HepG2 (cell line): ENCODE results near the gene RDH16.

Experiments used
- MLLT10 ChIP-seq: sonication (generic); formaldehyde crosslinking; IDR thresholded peaks from 2 replicates; pipeline ENCODE4 v1.4.0; 2020; ENCODE audit warnings: missing genetic modification reagents
- NFE2L2 ChIP-seq: fragments of 150-350 bp; IDR thresholded peaks from 2 replicates; pipeline ENCODE4 v1.6.1; 2014; ENCODE audit warnings: low read length
- POLR2AphosphoS5 ChIP-seq: IDR thresholded peaks from 2 replicates; pipeline ENCODE4 v1.6.1; 2012; ENCODE audit warnings: low read depth, low read length
- PRMT3 ChIP-seq: sonication (generic); formaldehyde crosslinking; IDR thresholded peaks from 2 replicates; pipeline ENCODE4 v1.8.1; 2022; ENCODE audit warnings: low read depth, mild to moderate bottlenecking, moderate library complexity, missing genetic modification reagents, borderline replicate concordance
- SAFB2 ChIP-seq: sonication (generic); formaldehyde crosslinking; IDR thresholded peaks from 2 replicates; pipeline ENCODE4 v1.5.1; 2020; ENCODE audit warnings: missing genetic modification reagents, low read depth, mild to moderate bottlenecking, borderline replicate concordance
- TF ChIP-seq, protein P1 (sequence below): sonication (generic); formaldehyde crosslinking; IDR thresholded peaks from 2 replicates; pipeline ENCODE4 v1.5.1; 2020; ENCODE audit warnings: mild to moderate bottlenecking, missing genetic modification reagents
- TF ChIP-seq, protein P2 (sequence below): sonication (generic); formaldehyde crosslinking; conservative IDR thresholded peaks from 2 replicates; pipeline ENCODE4 v1.4.0; 2020; ENCODE audit warnings: missing genetic modification reagents
- TF ChIP-seq, protein P3 (sequence below): sonication (generic); formaldehyde crosslinking; IDR thresholded peaks from 2 replicates; pipeline ENCODE4 v1.5.0; 2020; ENCODE audit warnings: mild to moderate bottlenecking, missing genetic modification reagents, moderate library complexity
- TF ChIP-seq, protein P4 (sequence below): sonication (generic); formaldehyde crosslinking; IDR thresholded peaks from 2 replicates; pipeline ENCODE4 v1.4.0; 2020; ENCODE audit warnings: low read depth, mild to moderate bottlenecking, missing genetic modification reagents

DNA sequence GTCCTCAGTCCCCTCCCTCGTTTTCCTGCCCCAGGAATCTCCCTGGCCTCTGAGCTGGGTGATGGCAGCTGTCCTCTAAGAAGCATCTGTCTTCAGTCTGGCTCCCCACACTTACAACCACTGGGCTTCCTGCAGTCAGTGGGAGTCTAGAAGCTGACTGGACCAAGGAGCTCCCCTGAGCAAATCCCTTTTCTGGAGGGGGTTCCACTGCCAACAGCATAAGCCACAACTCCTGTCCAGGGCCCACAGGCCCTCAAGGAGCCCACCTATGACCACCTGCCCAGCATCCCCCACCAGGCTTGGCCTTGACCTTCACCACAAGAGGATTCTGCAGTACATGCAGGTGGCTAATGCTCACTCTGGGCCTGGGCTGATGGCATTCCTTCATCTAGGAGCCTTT lies 4.1 kb downstream of the RDH16 start:
- TF ChIP-seq, protein P1, sequence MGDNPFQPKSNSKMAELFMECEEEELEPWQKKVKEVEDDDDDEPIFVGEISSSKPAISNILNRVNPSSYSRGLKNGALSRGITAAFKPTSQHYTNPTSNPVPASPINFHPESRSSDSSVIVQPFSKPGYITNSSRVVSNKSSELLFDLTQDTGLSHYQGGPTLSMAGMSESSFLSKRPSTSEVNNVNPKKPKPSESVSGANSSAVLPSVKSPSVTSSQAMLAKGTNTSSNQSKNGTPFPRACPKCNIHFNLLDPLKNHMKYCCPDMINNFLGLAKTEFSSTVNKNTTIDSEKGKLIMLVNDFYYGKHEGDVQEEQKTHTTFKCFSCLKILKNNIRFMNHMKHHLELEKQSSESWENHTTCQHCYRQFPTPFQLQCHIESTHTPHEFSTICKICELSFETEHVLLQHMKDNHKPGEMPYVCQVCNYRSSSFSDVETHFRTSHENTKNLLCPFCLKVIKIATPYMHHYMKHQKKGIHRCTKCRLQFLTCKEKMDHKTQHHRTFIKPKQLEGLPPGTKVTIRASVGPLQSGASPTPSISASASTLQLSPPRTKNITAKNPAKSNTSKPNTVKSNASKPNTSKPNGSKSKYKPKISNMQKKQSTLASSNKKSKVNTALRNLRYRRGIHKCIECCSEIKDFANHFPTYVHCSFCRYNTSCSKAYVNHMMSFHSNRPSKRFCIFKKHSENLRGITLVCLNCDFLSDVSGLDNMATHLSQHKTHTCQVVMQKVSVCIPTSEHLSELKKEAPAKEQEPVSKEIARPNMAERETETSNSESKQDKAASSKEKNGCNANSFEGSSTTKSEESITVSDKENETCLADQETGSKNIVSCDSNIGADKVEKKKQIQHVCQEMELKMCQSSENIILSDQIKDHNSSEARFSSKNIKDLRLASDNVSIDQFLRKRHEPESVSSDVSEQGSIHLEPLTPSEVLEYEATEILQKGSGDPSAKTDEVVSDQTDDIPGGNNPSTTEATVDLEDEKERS (CRISPR knock-in tag), result no peak
- TF ChIP-seq, protein P2, sequence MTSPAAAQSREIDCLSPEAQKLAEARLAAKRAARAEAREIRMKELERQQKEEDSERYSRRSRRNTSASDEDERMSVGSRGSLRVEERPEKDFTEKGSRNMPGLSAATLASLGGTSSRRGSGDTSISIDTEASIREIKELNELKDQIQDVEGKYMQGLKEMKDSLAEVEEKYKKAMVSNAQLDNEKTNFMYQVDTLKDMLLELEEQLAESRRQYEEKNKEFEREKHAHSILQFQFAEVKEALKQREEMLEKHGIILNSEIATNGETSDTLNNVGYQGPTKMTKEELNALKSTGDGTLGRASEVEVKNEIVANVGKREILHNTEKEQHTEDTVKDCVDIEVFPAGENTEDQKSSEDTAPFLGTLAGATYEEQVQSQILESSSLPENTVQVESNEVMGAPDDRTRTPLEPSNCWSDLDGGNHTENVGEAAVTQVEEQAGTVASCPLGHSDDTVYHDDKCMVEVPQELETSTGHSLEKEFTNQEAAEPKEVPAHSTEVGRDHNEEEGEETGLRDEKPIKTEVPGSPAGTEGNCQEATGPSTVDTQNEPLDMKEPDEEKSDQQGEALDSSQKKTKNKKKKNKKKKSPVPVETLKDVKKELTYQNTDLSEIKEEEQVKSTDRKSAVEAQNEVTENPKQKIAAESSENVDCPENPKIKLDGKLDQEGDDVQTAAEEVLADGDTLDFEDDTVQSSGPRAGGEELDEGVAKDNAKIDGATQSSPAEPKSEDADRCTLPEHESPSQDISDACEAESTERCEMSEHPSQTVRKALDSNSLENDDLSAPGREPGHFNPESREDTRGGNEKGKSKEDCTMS, result no peak
- TF ChIP-seq POLR2AphosphoS5 (no peak), NFE2L2 (no peak), SAFB2 (CRISPR knock-in tag) (no peak), MLLT10 (CRISPR knock-in tag) (no peak), PRMT3 (no peak)
- TF ChIP-seq, protein P3, sequence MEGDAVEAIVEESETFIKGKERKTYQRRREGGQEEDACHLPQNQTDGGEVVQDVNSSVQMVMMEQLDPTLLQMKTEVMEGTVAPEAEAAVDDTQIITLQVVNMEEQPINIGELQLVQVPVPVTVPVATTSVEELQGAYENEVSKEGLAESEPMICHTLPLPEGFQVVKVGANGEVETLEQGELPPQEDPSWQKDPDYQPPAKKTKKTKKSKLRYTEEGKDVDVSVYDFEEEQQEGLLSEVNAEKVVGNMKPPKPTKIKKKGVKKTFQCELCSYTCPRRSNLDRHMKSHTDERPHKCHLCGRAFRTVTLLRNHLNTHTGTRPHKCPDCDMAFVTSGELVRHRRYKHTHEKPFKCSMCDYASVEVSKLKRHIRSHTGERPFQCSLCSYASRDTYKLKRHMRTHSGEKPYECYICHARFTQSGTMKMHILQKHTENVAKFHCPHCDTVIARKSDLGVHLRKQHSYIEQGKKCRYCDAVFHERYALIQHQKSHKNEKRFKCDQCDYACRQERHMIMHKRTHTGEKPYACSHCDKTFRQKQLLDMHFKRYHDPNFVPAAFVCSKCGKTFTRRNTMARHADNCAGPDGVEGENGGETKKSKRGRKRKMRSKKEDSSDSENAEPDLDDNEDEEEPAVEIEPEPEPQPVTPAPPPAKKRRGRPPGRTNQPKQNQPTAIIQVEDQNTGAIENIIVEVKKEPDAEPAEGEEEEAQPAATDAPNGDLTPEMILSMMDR (CRISPR knock-in tag), result no peak
- TF ChIP-seq, protein P4, sequence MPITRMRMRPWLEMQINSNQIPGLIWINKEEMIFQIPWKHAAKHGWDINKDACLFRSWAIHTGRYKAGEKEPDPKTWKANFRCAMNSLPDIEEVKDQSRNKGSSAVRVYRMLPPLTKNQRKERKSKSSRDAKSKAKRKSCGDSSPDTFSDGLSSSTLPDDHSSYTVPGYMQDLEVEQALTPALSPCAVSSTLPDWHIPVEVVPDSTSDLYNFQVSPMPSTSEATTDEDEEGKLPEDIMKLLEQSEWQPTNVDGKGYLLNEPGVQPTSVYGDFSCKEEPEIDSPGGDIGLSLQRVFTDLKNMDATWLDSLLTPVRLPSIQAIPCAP (CRISPR knock-in tag), result no peak
